Erythroblast (primary cell): ENCODE data around the gene XRCC3.

Experiments used
- GATA1 ChIP-seq: IDR thresholded peaks from 2 replicates; pipeline ENCODE4 v1.6.1; 2011; ENCODE audit warnings: low read depth, mild to moderate bottlenecking, control low read depth, low read length, moderate library complexity
- POLR2A ChIP-seq: IDR thresholded peaks from 2 replicates; pipeline ENCODE4 v1.6.1; 2011; ENCODE audit warnings: mild to moderate bottlenecking, low read length

DNA sequence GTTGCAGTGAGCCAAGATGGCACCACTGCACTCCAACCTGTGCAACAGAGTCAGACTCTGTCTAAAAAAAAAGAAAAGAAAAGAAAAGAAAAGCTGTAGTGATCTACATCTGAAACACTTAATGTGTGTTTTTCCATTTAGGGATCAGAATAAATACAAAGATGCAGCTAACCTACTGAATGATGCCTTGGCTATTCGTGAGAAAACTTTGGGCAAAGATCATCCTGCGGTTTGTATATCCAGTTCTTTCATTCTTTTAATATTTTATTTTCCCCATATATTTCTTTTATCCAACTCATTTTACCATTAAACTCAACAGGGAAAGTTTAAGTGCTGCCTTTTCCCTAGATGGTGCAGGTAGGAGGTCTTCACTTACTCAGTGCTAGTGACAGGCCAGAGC, 45.9 kb downstream of the XRCC3 start:
- no peak for TF ChIP-seq POLR2A
- no peak for TF ChIP-seq GATA1
